ENCODE measurements around the gene RELN. TPM values are rescaled to one million over a fixed set of nuclear protein-coding genes. Genes with fewer than 3 reads are reported as not detected.

The RELN gene
- total RNA-seq, 2 experiments from 2014 or later: not detected

DNA sequence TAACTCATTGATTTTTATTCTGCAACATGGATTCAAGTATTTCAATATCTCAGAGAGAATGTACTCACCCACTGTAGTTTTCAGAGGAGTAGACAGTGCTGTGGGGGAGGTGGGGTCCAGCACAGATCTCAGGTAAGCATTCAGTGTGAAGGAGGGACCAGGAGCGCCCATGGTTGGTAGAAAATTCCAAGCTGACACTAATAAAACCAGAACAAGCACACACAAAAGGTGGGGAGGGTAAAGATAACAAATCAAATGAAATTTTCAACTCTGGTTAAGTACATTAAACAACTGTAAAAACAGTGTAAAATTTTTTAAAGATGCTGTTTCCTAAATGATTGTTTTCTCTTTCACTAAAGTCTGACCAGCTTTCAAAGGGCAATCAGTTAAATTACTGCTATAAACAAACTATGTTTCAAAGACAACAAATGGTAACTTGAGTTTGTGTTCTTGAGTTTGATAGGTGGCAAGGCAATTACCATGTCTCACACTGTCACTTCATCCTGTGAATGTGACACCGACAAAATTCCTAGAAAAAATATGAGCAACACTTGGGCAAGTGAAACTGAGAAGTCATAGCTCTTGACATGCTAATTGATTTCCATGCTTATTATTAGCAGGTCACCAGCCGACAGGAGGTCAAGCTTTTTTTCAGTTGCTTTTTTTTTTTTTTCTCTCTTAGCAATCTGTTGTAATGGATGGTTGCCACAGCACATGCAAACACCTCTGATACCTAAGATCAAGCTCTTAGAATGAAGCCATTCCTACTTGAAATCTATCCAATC, 337.7 kb downstream of the RELN start:
- DNase-seq: no peak
- H3K36me3 Mint-ChIP-seq: no peaks in the 10 kb centered on the region
- H3K4me3 Mint-ChIP-seq: no peak overlapping the region
- peaks cover 2% of the 10 kb centered on the region for H3K27me3 Mint-ChIP-seq
- CTCF ChIA-PET: no interaction called here
- H3K9me3 Mint-ChIP-seq (ENCODE audit: low read depth): peaks cover 5% of the 10 kb centered on the region
- no peaks in the 10 kb centered on the region for H3K4me1 Mint-ChIP-seq
- no peak for ATAC-seq
- no peak overlapping the region for H3K27ac Mint-ChIP-seq

GRCh38 chr7:103649052-103649451, 340.4 kb downstream of the RELN start:
- no peak overlapping the region for H3K27ac Mint-ChIP-seq
- DNase-seq: no peak
- no peak for ATAC-seq
- peaks cover 2% of the 10 kb centered on the region for H3K27me3 Mint-ChIP-seq
- H3K36me3 Mint-ChIP-seq: no peaks in the 10 kb centered on the region
- CTCF ChIA-PET: no interaction called here
- no peak overlapping the region for H3K4me3 Mint-ChIP-seq
- peaks cover 5% of the 10 kb centered on the region for H3K9me3 Mint-ChIP-seq (ENCODE audit: low read depth)
- no peaks in the 10 kb centered on the region for H3K4me1 Mint-ChIP-seq

GRCh38 chr7:103648135-103648534, 341.3 kb downstream of the RELN start:
- Mint-ChIP-seq H3K36me3 (no peaks in the 10 kb centered on the region), H3K4me3 (no peak overlapping the region), H3K9me3 (ENCODE audit: low read depth) (peaks cover 5% of the 10 kb centered on the region), H3K27ac (no peak overlapping the region), H3K27me3 (peaks cover 2% of the 10 kb centered on the region), H3K4me1 (no peaks in the 10 kb centered on the region)
- CTCF ChIA-PET: no interaction called here
- no peak for DNase-seq
- no peak for ATAC-seq

- H3K27me3 Mint-ChIP-seq: no peaks in the 10 kb centered on the region
- no peak for DNase-seq
- H3K4me3 Mint-ChIP-seq: no peak overlapping the region
- no peak for ATAC-seq
- H3K9me3 Mint-ChIP-seq (ENCODE audit: low read depth): peaks cover 5% of the 10 kb centered on the region
- H3K36me3 Mint-ChIP-seq: no peaks in the 10 kb centered on the region
- H3K4me1 Mint-ChIP-seq: no peaks in the 10 kb centered on the region
- no peak overlapping the region for H3K27ac Mint-ChIP-seq
- CTCF ChIA-PET: no interaction called here
Observed at GRCh38 chr7:103644319-103644718, 345.1 kb downstream of the RELN start.

- H3K27ac Mint-ChIP-seq: no peak overlapping the region
- no peak for ATAC-seq
- CTCF ChIA-PET: no interaction called here
- no peaks in the 10 kb centered on the region for H3K36me3 Mint-ChIP-seq
- H3K27me3 Mint-ChIP-seq: peaks cover 2% of the 10 kb centered on the region
- H3K9me3 Mint-ChIP-seq (ENCODE audit: low read depth): no peaks in the 10 kb centered on the region
- no peak for DNase-seq
- H3K4me1 Mint-ChIP-seq: no peaks in the 10 kb centered on the region
- no peak overlapping the region for H3K4me3 Mint-ChIP-seq
Observed at GRCh38 chr7:103640031-103640779, 349.3 kb downstream of the RELN start.

GRCh38 chr7:103637726-103638125, 351.7 kb downstream of the RELN start:
- Mint-ChIP-seq H3K27ac (no peak overlapping the region), H3K4me3 (no peak overlapping the region), H3K9me3 (ENCODE audit: low read depth) (no peaks in the 10 kb centered on the region), H3K4me1 (no peaks in the 10 kb centered on the region), H3K36me3 (no peaks in the 10 kb centered on the region), H3K27me3 (peaks cover 2% of the 10 kb centered on the region)
- no peak for DNase-seq
- ATAC-seq: no peak
- CTCF ChIA-PET: no interaction called here

DNA sequence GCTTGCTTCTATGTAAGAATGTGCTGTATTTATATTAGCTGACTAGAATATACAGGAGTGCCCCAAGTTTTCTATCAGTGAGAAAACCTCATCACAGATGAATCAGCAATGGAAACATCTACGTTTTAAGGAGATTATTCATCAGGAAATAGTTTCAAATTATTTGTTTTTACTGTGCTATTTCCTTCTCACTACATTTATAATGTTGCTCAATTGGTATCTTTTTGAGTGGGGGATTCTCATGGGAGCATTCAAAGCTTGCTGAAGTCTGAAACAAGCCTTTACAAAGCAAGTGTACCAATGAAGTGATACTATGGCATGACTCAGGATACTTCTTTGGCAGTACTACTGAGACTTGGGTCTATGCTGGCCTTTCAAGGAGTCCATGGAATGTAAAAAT, 352.4 kb downstream of the RELN start:
- ATAC-seq (no peak), DNase-seq (no peak)
- H3K4me1 Mint-ChIP-seq: no peaks in the 10 kb centered on the region
- no peak overlapping the region for H3K4me3 Mint-ChIP-seq
- peaks cover 2% of the 10 kb centered on the region for H3K27me3 Mint-ChIP-seq
- no peaks in the 10 kb centered on the region for H3K36me3 Mint-ChIP-seq
- no peaks in the 10 kb centered on the region for H3K9me3 Mint-ChIP-seq (ENCODE audit: low read depth)
- CTCF ChIA-PET: no interaction called here
- no peak overlapping the region for H3K27ac Mint-ChIP-seq

- no peak overlapping the region for H3K4me3 Mint-ChIP-seq
- no peaks in the 10 kb centered on the region for H3K4me1 Mint-ChIP-seq
- no peaks in the 10 kb centered on the region for H3K36me3 Mint-ChIP-seq
- DNase-seq (no peak), ATAC-seq (no peak)
- H3K27me3 Mint-ChIP-seq: peaks cover 2% of the 10 kb centered on the region
- CTCF ChIA-PET: no interaction called here
- no peak overlapping the region for H3K27ac Mint-ChIP-seq
- no peaks in the 10 kb centered on the region for H3K9me3 Mint-ChIP-seq (ENCODE audit: low read depth)
Observed at GRCh38 chr7:103636153-103636552, 353.3 kb downstream of the RELN start.

GRCh38 chr7:103632972-103633371, 356.5 kb downstream of the RELN start:
- DNase-seq (no peak), ATAC-seq (no peak)
- CTCF ChIA-PET: no interaction called here
- Mint-ChIP-seq H3K4me1 (no peaks in the 10 kb centered on the region), H3K36me3 (no peaks in the 10 kb centered on the region), H3K9me3 (ENCODE audit: low read depth) (no peaks in the 10 kb centered on the region), H3K27me3 (peaks cover 6% of the 10 kb centered on the region), H3K4me3 (no peak overlapping the region), H3K27ac (no peak overlapping the region)

- no peak overlapping the region for H3K27ac Mint-ChIP-seq
- CTCF ChIA-PET: no interaction called here
Observed at GRCh38 chr7:103632005-103632639, 357.3 kb downstream of the RELN start.

GRCh38 chr7:103630318-103630717, 359.1 kb downstream of the RELN start:
- Mint-ChIP-seq H3K36me3 (no peaks in the 10 kb centered on the region), H3K27me3 (peaks cover 5% of the 10 kb centered on the region), H3K4me3 (no peak overlapping the region), H3K9me3 (ENCODE audit: low read depth) (no peaks in the 10 kb centered on the region), H3K27ac (no peak overlapping the region), H3K4me1 (no peaks in the 10 kb centered on the region)
- CTCF ChIA-PET: no interaction called here
- ATAC-seq: no peak
- DNase-seq: no peak

More at GRCh38 chr7:103632005-103632639, 357.3 kb downstream of the RELN start:
- H3K9me3 Mint-ChIP-seq (ENCODE audit: low read depth): no peaks in the 10 kb centered on the region
- no peak for DNase-seq
- no peaks in the 10 kb centered on the region for H3K4me1 Mint-ChIP-seq
- H3K27me3 Mint-ChIP-seq: peaks cover 5% of the 10 kb centered on the region
- no peak overlapping the region for H3K4me3 Mint-ChIP-seq
- H3K36me3 Mint-ChIP-seq: no peaks in the 10 kb centered on the region
- no peak for ATAC-seq

- no peak overlapping the region for H3K4me3 Mint-ChIP-seq
- CTCF ChIA-PET: no interaction called here
- no peaks in the 10 kb centered on the region for H3K9me3 Mint-ChIP-seq (ENCODE audit: low read depth)
- ATAC-seq (no peak), DNase-seq (no peak)
- H3K36me3 Mint-ChIP-seq: no peaks in the 10 kb centered on the region
- no peak overlapping the region for H3K27ac Mint-ChIP-seq
- H3K4me1 Mint-ChIP-seq: no peaks in the 10 kb centered on the region
- peaks cover 5% of the 10 kb centered on the region for H3K27me3 Mint-ChIP-seq
Observed at GRCh38 chr7:103628742-103629141, 360.7 kb downstream of the RELN start.

DNA sequence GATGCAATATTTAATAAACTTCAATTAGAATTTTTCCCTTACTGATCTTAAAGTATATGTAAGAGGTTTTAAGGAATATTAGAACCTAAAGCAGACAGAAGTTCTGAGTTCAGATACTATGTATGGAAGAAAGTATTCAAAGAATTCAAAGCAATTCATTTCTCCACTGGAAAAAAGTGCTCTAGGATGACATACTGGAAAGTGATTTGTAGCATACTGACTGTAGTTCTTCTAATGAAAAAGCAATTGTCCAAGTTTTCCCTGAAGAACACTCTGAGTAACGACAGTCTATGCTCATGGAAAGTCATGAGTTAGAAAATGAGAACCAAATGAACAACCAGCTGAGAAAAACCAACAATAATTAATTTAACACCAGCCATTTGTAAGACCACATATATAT, 362.7 kb downstream of the RELN start:
- CTCF ChIA-PET: no interaction called here
- no peak for DNase-seq

GRCh38 chr7:103622274-103622673, 367.2 kb downstream of the RELN start:
- Mint-ChIP-seq H3K4me1 (no peaks in the 10 kb centered on the region), H3K36me3 (no peaks in the 10 kb centered on the region), H3K9me3 (ENCODE audit: low read depth) (no peaks in the 10 kb centered on the region), H3K27ac (no peak overlapping the region), H3K4me3 (no peak overlapping the region), H3K27me3 (peaks cover 3% of the 10 kb centered on the region)
- DNase-seq (no peak), ATAC-seq (no peak)
- CTCF ChIA-PET: no interaction called here

More for the DNA sequence above, 362.7 kb downstream of the RELN start:
- peaks cover 5% of the 10 kb centered on the region for H3K27me3 Mint-ChIP-seq
- no peaks in the 10 kb centered on the region for H3K36me3 Mint-ChIP-seq
- H3K4me3 Mint-ChIP-seq: no peak overlapping the region
- no peaks in the 10 kb centered on the region for H3K4me1 Mint-ChIP-seq
- no peak overlapping the region for H3K27ac Mint-ChIP-seq
- no peak for ATAC-seq
- H3K9me3 Mint-ChIP-seq (ENCODE audit: low read depth): no peaks in the 10 kb centered on the region

All from activated CD8-positive, alpha-beta memory T cell treated with anti-CD3 and anti-CD28 coated beads, Interleukin-2, amount 10 ng/mL, durations not matched to agents 7 days and 5 days (primary cell).